HG02981 (cell line): ENCODE results near the gene ADAMTSL1.

ENCODE experiments used
- ATAC-seq: cut with Tn5 transposase; IDR thresholded peaks from one replicate; pipeline ENCODE4 v1.9.1; 2021; ENCODE audit warnings: mild to moderate bottlenecking, moderate library complexity; ENCODE audit not compliant: unreplicated experiment

ADAMTSL1 gene

DNA sequence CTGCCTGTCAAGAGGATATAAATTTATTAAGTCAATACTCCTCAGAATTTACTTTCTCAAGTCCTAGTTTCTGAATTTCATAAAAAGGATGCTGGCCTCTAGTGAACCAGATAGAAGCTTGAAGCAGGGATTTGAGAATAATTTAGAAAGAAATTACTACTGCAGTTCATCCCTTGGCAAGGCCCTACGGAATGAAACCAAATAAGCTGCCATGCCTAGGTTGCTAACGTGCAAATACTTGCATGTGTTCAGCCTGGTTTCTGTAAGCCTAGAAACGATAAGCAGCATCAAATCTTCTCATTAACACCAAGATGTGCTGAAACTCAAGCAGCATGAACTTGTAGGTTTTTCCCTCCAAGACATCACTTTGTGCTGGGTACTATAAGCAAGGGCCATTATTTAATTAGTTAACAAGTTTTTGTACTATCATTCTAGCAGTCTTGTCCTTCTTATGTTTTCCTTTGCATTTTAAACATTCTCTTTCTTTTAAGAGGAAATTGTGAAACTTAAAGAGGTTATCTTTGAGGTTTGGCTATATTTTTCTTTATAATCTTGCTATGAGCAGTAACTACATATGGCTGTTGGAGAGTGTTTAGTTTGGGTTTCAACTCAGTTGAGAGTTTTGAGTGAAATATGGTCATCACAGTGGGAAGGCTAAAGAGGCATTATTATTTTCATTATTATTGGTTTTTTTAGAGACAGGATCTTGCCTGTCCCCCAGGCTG, 71.8 kb downstream of the ADAMTSL1 start:
- ATAC-seq: no peak

DNA sequence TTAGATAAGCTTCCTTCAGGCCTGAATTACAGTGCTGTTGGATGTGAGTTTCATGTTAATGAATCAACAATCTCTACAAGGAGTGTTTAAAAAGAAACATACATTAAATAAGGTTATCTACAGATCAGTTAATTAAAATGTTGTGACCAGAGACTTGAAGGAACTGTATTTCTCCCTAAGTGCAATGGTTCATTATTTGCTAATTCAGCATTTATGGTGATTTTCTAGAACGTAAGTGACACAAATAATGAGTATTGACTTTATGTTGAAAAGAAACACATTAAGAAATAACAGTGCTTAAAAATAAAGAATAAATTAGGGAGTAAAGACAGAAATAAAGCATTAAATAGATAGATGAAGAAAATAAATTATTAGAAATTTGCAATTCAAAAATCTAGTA, 74.5 kb downstream of the ADAMTSL1 start:
- ATAC-seq: no peak

DNA sequence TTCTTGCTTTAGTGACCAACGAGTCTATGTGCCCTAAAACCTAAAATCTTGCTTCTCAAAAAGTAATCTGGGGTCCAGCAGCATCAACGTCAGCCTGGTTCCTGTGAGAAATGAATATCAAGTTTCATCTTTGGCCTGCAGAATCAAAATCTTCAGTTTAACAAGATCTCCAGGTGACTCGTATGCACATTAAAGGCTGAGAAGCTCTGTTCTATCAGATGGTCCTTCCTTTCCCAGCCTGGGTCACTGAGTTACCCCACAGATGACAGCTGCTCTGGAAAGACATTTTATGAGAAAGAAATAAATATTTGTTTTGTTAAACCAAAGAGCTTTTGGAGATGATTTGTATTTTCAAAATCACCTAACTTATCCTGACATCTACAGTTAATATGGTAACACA, 75.8 kb downstream of the ADAMTSL1 start:
- no peak for ATAC-seq

DNA sequence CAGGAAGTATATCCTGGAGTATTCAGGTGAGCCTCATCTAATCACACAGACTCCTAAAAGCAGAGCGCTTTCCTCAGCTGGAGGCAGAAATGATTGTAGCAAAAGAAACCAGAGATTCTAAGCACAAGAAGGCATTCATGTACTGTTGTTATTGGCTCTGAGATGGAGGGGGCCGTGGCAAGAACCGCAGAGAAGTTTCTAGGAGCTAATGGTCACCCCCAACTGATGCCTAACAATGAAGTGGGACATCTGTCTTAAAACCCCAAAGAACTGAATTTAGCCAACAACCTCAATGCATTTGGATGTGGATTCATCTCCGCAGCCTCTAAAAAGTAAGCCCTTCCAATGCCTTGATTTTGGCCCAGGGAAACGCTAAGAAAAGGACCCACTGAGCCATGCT, 76.3 kb downstream of the ADAMTSL1 start:
- no peak for ATAC-seq

DNA sequence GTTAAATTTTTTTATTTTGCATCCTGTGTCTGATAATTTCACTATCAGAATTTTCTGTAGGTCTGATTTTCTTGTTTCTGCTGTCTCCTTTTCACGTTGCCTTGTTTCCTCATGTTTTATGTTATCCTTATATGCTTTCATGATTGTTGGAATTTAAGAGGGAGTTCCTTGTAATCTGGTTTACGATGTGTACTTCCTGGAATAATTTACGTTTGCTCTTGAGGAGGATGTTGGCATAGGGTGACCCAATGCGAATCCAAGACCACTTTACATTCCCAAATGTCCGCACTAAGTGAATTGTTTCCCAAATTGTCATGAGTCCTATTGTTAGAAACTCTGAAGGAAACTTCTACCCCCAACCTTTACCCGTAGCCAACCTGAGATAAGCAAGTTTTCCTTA, 80.3 kb downstream of the ADAMTSL1 start:
- no peak for ATAC-seq

DNA sequence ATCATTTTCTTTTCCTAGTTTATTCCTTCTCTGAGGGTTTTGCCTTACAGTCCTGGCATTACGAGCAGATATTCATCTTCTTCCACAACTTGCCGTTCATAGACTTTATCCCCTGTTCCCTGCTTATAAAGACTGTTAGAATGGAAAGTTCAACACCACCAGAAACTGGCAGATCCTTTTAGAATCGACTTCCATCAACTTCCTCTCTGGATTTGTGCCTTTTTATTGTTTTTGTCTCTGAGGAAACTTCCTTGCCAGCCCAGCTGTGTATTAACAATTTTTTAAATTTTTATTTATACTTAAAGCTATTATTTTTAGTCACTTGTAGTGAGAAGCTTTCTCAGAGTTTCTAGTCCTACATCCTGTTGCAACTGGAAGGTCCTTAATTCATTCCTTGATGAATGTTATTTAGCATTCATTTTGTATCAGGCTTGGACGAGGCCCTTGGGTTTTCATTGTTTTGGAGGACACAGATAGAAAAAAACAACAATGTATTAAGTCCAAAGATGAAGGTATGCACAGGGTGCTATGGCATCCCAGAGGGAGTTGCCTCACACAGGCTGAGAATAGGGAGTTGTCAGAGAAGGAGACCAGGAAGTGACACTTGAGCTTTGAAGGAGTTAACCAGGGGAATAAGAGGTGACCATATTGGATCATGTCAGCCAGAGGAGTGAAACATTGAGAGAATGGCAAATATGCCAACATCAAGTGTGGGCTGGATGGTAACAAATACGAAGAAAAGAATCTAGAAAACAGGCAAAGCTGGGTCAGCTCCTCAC, 81.3 kb downstream of the ADAMTSL1 start:
- ATAC-seq: no peak

DNA sequence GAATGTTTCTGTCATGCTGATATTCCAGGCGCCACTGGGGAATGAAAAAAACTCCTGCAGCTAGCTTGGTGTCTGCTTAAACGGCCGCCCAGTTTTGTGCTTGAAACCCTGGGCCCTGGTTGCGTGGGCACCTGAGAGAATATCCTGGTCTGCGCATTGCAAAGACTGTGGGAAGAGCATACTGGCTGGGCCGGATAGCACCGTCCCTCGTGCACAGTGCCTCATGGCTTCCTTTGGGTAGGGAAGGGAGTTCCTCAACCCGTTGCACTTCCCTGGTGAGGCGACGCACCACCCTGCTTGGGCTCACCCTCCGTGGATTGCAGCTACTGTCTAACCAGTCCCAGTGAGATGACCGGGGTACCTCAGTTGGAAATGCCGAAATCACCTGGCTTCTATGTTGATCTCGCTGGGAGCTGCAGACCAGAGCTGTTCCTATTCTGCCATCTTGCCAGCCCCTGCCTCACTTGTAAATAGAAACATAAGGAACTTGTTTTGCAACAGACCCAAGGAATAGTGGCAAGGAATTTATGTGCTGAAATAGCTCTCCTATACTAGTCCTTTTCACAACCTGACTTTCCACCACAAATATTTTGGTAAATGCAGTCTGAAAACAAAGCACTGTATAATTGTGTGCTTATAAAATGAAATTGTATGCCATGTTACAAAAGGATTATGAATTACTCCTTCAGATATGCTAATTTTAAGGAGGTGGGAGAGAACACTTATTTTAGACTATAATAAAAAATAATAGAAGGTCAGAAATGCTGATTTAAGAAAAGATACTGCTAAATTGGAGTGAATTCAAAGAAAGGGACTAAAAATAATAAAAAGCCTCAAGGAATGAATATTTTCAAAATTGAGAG, 90.3 kb downstream of the ADAMTSL1 start:
- ATAC-seq: no peak

DNA sequence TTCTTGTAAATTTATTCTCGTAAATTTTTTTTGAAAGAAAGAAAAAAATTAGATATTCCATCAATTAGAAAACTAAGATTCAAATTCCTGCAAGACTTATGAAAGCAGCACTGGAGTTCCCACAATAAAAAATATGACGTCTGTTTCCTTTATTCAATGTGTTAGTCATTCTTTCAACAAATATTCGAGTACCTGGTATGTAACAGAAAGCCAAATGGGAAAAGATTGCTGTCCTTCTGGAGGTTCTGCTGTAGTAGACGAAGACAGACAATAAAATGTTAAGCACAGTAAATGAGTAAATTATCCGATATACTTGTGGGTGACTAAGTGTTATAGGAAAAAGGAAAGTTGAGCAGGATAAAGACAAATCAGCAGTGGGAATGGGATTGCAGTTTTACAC, 92.2 kb downstream of the ADAMTSL1 start:
- no peak for ATAC-seq

DNA sequence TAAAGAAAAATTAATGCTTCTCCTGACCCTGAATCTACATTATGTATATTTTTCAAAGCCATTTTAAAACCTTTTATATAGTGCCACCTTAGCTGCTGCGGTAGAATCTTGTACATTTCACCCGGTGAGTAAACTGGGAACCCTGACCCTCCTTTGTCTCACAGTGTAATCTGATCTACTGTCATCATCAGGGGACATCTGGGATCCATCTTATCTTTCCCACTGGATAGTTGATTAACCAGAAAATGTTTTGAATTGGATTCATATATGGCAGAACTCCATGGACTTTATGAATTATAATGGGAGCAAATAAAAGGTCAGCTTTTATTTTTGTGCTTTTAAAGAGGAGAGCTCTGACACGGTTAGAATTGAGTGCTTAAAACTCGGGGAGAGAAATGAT, 95.0 kb downstream of the ADAMTSL1 start:
- ATAC-seq: no peak

DNA sequence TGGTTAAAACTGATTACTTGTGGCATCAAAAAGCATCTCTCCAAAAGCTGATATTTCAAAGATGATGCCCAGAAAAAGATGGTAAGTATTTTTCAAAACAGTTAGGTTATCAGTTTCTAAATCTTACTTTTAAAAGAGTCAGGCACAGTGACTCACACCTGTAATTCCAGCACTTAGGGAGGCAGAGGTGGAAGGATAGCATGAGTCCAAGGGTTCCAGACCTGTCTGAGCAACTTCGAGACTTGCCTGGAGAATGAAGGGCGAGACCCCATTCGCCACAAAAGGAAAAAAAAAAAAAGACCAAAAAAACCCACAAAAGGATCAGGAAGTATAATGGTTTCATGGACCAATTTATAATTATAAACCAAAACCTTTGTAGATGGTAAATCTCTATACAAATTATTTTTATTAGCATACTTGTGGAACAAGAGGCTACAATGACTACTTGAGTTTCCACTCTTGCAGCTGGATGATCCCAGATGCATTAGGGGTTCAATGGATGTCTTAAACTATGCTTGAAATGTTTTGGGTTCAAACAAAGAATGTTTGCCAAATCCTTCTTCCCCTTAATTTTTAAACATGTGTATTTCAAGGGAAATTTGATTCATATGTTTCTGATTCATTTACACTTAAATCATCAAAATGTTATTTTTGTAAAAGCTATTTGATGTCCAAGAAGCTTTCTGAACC, 96.1 kb downstream of the ADAMTSL1 start:
- no peak for ATAC-seq

DNA sequence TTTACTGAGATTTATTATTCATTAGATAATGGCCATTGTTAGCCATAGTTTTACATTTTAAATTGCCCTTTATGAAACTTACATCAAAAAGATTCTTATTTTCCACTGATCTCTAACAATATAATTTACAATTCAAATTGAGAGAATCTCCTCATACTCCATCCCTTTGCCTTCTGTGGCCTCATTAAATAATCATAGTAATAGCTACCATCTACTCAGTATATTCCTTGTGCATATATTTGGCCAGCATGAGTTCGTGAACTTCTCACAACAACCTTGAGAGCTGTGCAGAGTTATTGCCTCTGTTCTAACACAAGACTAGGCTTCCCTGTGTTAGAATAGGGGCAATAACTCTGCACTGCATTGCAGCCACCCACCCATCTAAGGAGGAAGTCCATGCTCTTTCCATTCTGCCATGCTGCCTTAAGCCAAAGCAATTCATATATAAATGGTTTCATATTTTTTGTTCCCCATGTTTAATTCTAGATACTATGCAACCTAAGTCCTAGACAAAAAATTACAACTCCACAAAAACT, 99.1 kb downstream of the ADAMTSL1 start:
- no peak for ATAC-seq

DNA sequence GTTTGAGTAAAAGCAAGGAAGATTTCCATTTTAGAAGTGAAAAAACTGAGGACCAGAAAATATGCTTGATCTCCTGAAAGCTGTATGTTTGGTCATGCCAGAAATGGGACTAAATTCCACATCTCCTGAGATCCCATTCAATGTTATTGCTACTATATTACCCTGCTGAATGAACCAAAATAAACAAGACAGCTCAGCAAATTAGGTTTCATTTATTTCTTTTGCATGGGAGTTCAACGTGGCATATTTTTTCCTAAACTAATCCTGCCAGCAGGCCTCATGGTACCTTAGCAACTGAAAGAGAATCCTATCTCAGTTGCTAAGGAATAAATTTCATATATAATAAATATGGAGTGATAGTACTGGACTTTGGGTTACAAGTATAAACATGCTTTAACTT, 101.7 kb downstream of the ADAMTSL1 start:
- no peak for ATAC-seq

DNA sequence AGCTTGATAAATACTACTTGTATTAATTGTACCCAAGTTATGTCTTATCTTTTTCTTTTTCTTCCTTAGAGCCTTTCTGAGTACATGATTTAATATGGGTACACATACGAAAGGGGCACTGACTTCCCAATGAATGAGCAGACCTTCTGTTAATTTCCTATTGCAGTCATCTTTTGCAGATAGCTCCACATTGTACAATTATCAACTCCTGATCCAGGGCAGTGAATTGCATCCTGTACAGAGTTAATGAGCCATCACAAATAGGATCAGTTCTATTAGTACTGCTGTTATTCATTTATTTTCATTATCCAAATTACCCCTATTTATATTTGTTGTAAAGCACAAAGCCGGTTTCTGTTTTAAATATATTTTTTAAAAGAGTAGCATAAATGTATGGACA, 105.6 kb downstream of the ADAMTSL1 start:
- ATAC-seq: no peak

DNA sequence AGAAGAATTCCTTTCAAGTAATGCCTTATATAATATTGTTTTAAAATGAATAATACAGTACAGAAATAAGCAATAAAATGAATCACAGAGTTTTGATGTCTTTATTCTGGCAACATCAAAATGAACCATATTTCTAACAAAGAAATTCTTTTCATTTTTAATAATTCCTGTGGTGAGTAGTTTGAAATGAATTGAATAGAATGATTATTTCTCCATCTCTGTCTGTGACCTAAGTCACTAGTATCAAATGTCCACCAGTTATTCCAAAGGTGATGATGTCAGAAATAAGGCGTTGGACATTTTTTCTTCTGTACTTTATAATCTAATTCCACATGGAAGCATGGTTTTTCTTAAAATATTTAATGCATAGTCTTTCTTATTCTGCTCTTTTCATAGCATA, 106.2 kb downstream of the ADAMTSL1 start:
- no peak for ATAC-seq

DNA sequence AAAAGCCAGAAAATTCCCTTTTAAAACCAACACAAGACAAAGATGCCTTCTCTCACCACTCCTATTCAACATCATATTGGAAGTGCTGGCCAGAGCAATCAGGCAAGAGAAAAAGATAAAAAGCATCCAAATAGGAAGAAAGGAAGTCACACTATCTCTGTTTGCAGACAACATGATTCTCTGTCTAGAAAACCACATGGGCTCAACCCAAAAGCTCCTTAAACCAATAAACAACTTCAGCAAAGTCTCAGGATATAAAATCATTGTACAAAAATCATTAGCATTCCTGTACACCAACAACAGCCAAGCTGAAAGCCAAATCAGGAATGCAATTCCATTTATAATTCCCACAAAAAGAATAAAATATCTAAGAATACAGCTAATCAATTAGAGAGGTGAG, 112.0 kb downstream of the ADAMTSL1 start:
- no peak for ATAC-seq

DNA sequence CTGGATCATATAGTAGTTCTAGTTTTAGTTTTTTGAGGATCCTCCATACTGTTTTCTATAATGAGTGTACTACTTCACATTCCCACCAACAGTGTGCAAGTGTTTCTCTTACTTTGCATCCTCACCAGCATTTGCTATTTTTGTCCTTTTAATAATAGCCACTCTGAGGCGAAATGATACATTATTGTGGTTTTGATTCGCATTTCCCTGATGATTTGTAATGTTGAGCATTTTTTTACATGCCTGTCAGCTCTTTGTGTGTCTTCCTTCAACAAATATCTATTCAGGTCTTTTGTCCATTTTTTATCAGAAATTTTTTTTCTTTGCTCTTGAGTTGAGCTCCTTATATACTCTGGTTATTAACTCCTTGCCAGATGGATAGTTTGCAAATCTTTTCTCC, 114.0 kb downstream of the ADAMTSL1 start:
- ATAC-seq: no peak

DNA sequence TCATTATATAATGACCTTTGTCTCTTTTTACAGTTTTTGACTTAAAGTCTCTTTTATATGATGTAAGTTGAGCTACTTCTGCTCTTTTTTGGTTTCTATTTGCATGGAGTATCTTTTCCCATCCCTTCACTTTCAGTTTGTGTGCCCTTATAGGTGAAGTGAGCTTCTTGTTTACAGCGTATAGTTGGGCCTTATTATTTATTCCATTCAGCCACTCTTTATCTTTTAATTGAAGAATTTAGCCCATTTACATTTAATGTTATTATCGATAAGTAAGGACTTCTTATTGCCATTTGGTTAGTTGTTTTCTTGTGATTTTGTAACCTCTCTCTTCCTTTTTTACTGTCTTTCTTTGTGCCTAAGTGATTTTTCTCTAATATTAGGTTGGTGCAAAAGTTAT, 117.3 kb downstream of the ADAMTSL1 start:
- ATAC-seq: no peak

DNA sequence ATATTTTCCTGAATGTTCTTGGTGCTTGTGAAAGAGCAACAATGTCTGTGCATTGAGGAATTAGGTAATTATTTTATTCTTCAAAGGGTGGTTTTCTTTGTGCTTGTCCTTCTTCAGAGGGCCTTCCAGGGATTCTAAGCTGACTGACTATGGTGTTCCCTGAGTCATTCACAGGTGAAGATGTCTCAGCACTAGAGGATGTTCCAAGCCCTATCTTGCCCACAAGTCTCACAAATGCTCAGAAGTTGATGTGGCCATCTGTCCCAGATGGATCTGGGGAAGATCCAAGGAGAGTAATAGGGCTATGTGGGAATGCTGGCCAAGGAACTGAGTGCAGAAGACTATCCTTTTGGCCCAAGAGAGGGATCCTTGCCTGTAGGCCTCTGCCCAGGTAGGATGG, 120.9 kb downstream of the ADAMTSL1 start:
- no peak for ATAC-seq

DNA sequence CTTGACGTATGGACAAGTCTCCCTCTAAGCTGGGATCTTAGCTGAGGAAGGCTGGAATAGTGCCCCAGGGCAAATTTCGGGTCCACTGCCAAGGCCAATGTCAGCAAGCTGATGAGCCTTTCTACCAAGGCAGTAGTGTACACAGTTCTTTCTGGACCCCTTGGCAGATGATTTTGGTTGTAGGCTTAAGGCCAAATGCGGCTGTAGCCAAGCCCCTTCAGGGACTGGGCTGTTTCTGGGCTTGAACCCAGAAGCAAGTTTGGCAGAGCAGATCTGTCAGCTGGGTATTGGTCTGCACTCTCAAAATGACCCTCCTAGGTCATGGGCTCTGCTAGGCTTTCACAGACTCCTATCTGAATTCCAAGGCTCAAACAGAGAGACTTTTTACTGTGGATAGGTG, 121.6 kb downstream of the ADAMTSL1 start:
- ATAC-seq: no peak

DNA sequence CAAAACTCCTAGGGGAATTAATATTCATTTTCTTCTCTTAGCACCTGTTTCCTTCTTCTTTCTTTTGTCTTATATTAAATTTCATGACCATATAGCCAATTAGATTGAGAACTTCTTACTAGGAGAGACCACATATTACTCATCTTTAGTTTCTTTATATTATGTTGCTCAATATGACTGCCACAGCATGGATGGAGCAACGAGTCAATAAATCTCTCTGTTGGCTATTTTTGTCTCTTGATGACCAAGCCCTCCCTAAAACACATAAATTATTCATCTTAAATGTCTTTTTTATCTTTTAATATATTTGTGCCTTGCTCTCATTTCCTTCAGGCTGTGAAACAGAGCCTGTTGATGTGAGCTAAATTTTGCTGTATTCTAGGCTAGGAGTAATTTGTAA, 123.0 kb downstream of the ADAMTSL1 start:
- ATAC-seq: no peak

DNA sequence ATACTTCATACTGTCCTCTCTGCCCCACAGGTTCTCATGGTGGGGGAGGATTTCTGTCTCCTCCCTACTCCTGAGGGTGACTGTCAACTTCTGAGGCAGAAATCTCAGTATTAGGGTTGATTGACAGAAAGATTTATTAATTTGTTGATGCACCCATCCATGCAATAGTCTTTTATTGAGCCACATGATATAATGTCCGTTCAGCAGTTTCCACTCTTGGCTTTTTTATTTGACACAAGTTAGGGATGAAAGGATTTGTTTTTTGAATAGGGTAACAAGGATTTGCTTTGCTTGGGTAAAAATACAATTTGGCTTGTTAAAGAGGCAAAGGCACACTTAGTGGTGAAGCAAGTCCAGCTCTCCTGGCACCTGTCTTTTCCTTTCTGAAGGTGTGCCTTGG, 125.0 kb downstream of the ADAMTSL1 start:
- no peak for ATAC-seq
